BLaER1 (cell line): ENCODE results near the gene EML4.

Experiments used
- H3K27ac ChIP-seq: shearing (Covaris generic); formaldehyde crosslinking; 2 replicates; pipeline ENCODE4 v1.8.1; 2022
- H3K27me3 ChIP-seq: shearing (Covaris generic); formaldehyde crosslinking; 2 replicates; pipeline ENCODE4 v1.8.1; 2022
- H3K36me3 ChIP-seq: shearing (Covaris generic); formaldehyde crosslinking; 2 replicates; pipeline ENCODE4 v1.8.1; 2022
- H3K4me1 ChIP-seq: shearing (Covaris generic); formaldehyde crosslinking; 2 replicates; pipeline ENCODE4 v1.8.1; 2022
- H3K4me2 ChIP-seq: shearing (Covaris generic); formaldehyde crosslinking; 2 replicates; pipeline ENCODE4 v1.8.1; 2022
- H3K4me3 ChIP-seq: shearing (Covaris generic); formaldehyde crosslinking; 2 replicates; pipeline ENCODE4 v1.8.1; 2022
- H3K9ac ChIP-seq: shearing (Covaris generic); formaldehyde crosslinking; 2 replicates; pipeline ENCODE4 v1.8.1; 2022
- H3K9me3 ChIP-seq: shearing (Covaris generic); formaldehyde crosslinking; 2 replicates; pipeline ENCODE4 v1.8.1; 2022
- H4K20me1 ChIP-seq: shearing (Covaris generic); formaldehyde crosslinking; 2 replicates; pipeline ENCODE4 v1.8.1; 2022
- Cebpa-rat ChIP-seq: shearing (Covaris generic); IDR thresholded peaks from 2 replicates; pipeline ENCODE4 v1.8.1; 2022

The EML4 gene

DNA sequence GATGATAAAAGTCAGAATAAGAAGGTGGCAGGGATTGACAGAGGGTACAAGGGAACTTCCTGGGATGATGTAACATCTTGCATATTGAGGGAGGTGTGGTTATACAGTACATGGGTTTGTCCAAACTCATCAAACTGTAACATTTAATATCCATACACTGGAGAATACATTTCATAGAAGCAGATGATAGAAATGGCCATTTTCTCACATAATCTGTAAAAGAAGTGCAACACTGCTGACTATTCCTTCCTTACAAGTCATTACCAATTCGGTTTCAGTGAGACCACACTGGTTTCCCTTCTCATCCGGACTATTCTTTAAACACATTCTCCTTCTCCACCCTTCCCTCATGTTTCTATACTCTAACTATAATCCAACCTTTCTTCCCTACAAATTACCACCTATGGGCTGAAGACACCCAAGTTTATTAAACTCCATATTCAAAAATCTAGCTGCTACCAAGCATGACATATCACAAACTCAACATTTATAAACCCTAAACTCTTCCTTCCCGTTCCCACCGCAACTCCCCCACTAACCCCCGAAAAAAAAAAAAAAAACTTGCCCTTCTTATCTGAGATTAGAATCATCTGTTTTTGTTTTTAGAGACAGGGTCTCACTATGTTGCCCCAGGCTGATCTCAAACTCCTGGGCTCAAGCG, 190.3 kb downstream of the EML4 start:
- Histone ChIP-seq H3K27me3 (no peaks in the 10 kb centered on the region), H3K4me3 (peak overlapping the region; percentile 96), H3K9me3 (no peaks in the 10 kb centered on the region), H4K20me1 (peaks cover 65% of the 10 kb centered on the region), H3K27ac (peak overlapping the region; percentile 97), H3K9ac (peak overlapping the region; percentile 93), H3K4me1 (peaks cover 30% of the 10 kb centered on the region), H3K4me2 (peak overlapping the region; percentile 91), H3K36me3 (peaks cover 10% of the 10 kb centered on the region; the same call in 1 of the 2 replicates)
- TF ChIP-seq Cebpa-rat, result no peak

DNA sequence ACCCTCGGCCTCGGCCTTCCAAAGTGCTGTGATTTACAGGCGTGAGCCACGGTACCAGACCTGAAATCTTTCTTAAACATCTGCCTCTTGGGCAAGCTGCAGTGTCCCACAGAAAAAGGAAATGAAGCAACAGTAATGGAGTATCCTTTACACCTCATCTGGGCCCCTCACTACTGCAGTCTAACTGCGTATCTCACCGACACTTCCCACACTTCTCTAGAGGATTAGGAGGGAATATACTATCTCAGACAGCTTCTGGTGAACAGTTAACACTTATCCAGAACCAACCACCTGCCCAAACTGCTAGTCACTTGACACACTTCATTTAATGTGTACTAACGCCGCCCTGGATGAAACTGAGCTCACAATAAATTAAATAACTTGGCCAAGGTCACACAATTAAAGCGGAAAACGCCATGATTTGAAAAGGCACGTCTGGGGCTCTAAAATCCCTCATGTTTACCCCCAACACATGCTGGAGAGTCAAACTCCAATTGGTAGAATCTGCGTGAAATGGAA, 190.9 kb downstream of the EML4 start:
- no peak for TF ChIP-seq Cebpa-rat
- H3K4me3 ChIP-seq, result peak overlapping the region; percentile 96
- H3K27me3 ChIP-seq, result no peaks in the 10 kb centered on the region
- peak overlapping the region; percentile 97 for H3K27ac ChIP-seq
- H4K20me1 ChIP-seq, result peaks cover 59% of the 10 kb centered on the region
- peaks cover 30% of the 10 kb centered on the region for H3K4me1 ChIP-seq
- no peaks in the 10 kb centered on the region for H3K9me3 ChIP-seq
- peak overlapping the region; percentile 91 for H3K4me2 ChIP-seq
- H3K9ac ChIP-seq, result peak overlapping the region; percentile 93
- peaks cover 10% of the 10 kb centered on the region; the same call in 1 of the 2 replicates for H3K36me3 ChIP-seq

DNA sequence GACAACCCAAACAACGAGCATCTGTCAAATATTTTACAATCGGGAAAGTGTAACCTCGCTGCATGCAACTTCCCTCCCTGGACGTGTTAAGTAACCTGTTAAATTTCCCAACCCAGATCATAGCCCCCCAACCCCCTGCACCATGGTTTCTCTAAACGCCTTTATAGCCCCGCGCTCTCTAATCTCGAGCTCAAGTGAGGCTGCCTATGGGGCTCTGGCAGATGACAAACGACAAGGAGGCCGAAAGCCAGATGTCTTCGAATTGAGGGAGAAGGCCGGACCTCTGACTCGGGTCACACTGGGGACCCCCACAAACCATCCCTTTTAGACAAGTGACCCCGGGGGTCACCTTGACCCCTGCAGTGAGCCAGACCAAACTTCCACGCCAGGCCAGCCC, 191.3 kb downstream of the EML4 start:
- Histone ChIP-seq H3K27ac (peak overlapping the region; percentile 97), H4K20me1 (peaks cover 54% of the 10 kb centered on the region), H3K4me3 (peak overlapping the region; percentile 96), H3K27me3 (no peaks in the 10 kb centered on the region), H3K9ac (peak overlapping the region; percentile 93), H3K4me2 (peak overlapping the region; percentile 91), H3K9me3 (no peaks in the 10 kb centered on the region), H3K36me3 (peaks cover 10% of the 10 kb centered on the region; the same call in 1 of the 2 replicates), H3K4me1 (peaks cover 30% of the 10 kb centered on the region)
- TF ChIP-seq Cebpa-rat, result no peak

GRCh38 chr2:42360890-42361727, 192.0 kb downstream of the EML4 start, which contains the start of gene COX7A2L:
TSS of gene COX7A2L (minus strand) at chr2:42361217. CDS start at chr2:42361161, 56 bp downstream.
- Histone ChIP-seq H3K27me3 (no peaks in the 10 kb centered on the region), H3K4me2 (peak within 1 kb of the TSS; percentile 91), H3K9me3 (no peaks in the 10 kb centered on the region), H3K4me1 (peaks cover 30% of the 10 kb centered on the region), H3K9ac (peak within 1 kb of the TSS; percentile 93), H4K20me1 (peaks cover 48% of the 10 kb centered on the region), H3K36me3 (peaks cover 6% of the 10 kb centered on the region; the same call in 1 of the 2 replicates), H3K4me3 (peak within 1 kb of the TSS; percentile 96), H3K27ac (peak within 1 kb of the TSS; percentile 97)
- TF ChIP-seq Cebpa-rat, result no peak

DNA sequence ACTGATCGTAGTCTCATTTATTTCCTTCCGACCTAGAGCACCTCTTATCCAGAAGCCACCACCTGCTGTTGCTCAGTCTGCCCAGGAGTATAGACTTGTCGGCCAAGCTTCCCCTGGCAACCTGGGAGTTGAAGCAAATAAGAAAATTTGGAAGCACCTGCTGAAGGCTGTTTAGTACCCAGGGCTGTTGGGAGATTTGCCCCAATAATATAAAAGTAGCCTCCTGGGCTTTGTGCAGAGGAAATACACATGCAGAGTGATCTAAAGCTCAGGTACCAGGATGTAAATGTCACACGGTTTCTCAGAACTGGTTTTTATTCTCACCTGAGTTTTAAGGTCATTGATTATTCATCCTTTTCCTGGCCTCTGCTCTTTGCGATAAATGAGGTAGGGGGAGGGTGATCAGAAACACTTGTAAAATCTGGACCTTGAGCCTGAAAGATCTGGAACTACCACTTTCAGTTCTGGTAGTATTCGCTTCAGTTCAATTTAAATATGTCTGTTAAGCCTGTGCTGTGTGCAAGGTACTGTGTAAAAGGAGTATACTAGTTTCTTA, 192.7 kb downstream of the EML4 start:
- Histone ChIP-seq H3K9me3 (no peaks in the 10 kb centered on the region), H3K4me1 (peaks cover 30% of the 10 kb centered on the region), H3K4me2 (peak overlapping the region; percentile 89), H3K27ac (peak overlapping the region; percentile 97), H3K4me3 (peak overlapping the region; percentile 96), H3K9ac (peak overlapping the region; percentile 93; the same call in 1 of the 2 replicates), H3K36me3 (no peaks in the 10 kb centered on the region), H3K27me3 (no peaks in the 10 kb centered on the region), H4K20me1 (peaks cover 41% of the 10 kb centered on the region)
- no peak for TF ChIP-seq Cebpa-rat

DNA sequence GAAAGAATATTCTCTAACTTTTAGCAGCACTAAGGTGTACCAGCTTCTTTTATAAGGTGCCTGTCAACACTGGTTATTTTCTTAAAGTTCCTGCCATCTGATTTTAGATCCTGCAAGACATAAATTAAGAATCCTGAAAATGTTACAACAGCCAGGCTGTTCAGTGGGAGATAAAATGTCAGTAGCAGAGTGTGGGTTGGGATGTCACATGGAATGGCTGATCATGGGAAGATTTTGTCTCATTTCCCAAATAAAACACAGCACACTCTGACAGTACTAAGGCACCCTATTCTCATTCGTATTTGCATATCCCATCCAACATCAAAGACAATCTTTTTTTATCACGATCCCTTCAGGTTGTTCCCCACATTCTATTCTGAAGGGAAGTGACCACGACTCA, 194.3 kb downstream of the EML4 start:
- H3K27me3 ChIP-seq, result no peaks in the 10 kb centered on the region
- no peak overlapping the region for H3K9ac ChIP-seq
- H3K36me3 ChIP-seq, result no peaks in the 10 kb centered on the region
- TF ChIP-seq Cebpa-rat, result no peak
- H3K9me3 ChIP-seq, result no peaks in the 10 kb centered on the region
- H3K4me2 ChIP-seq, result no peak overlapping the region
- no peak overlapping the region for H3K4me3 ChIP-seq
- H3K4me1 ChIP-seq, result peaks cover 26% of the 10 kb centered on the region
- peaks cover 25% of the 10 kb centered on the region for H4K20me1 ChIP-seq
- H3K27ac ChIP-seq, result no peak overlapping the region

- Histone ChIP-seq H3K27ac (no peak overlapping the region), H4K20me1 (peaks cover 13% of the 10 kb centered on the region), H3K4me3 (no peak overlapping the region), H3K4me2 (no peak overlapping the region), H3K27me3 (no peaks in the 10 kb centered on the region), H3K9ac (no peak overlapping the region), H3K36me3 (no peaks in the 10 kb centered on the region), H3K4me1 (peaks cover 14% of the 10 kb centered on the region), H3K9me3 (no peaks in the 10 kb centered on the region)
- TF ChIP-seq Cebpa-rat, result no peak
These were observed 195.5 kb downstream of the EML4 start for GRCh38 chr2:42364658-42365057.

- TF ChIP-seq Cebpa-rat, result no peak
- H3K4me3 ChIP-seq, result no peak overlapping the region
- H3K36me3 ChIP-seq, result no peaks in the 10 kb centered on the region
- no peaks in the 10 kb centered on the region for H3K9me3 ChIP-seq
- no peak overlapping the region for H3K4me2 ChIP-seq
- H3K4me1 ChIP-seq, result peaks cover 9% of the 10 kb centered on the region
- H3K27me3 ChIP-seq, result no peaks in the 10 kb centered on the region
- H3K9ac ChIP-seq, result no peak overlapping the region
- no peak overlapping the region for H3K27ac ChIP-seq
- no peaks in the 10 kb centered on the region for H4K20me1 ChIP-seq
These were observed 197.3 kb downstream of the EML4 start for GRCh38 chr2:42366411-42366810.

DNA sequence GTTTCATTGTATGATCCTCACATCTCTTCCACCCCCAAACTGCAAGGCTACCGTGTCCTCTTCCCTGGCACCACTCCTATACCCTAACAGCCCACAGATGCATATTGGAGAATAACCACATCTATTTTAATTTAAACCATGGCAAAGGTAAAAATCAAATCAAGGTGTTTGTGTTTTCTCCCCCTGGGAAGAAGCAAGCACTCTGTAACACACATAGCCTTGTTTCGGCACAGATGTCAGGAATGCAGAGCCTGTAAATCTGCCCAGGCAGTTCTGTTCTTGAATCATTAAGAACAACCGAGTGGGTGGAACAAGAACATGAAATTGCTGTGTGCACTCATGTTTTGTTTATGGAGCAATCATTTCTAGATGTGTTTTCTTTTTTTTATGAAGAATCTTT, 198.7 kb downstream of the EML4 start:
- Histone ChIP-seq H3K27ac (no peak overlapping the region), H3K4me3 (no peak overlapping the region), H3K4me2 (no peak overlapping the region), H3K9ac (no peak overlapping the region), H3K27me3 (no peaks in the 10 kb centered on the region), H3K36me3 (no peaks in the 10 kb centered on the region), H3K9me3 (no peaks in the 10 kb centered on the region), H3K4me1 (no peaks in the 10 kb centered on the region), H4K20me1 (no peaks in the 10 kb centered on the region)
- TF ChIP-seq Cebpa-rat, result no peak
